CD4-positive, alpha-beta T cell (primary cell): ENCODE results near the gene FBXL3. TPM values are rescaled to one million over a fixed set of nuclear protein-coding genes. Genes with fewer than 3 reads are reported as not detected.

ENCODE experiments used
- ATAC-seq: fragments of 200-7000 bp; cut with Tn5 transposase; one replicate; pipeline ENCODE4 v1.10.0; 2022; ENCODE audit warnings: mild to moderate bottlenecking; ENCODE audit not compliant: poor library complexity
- CTCF ChIA-PET: fragments of 350-600 bp; sonication (Branson Sonifier 250); formaldehyde crosslinking; loops from one replicate; lab custom pipeline; 2021; ENCODE audit warnings: antibody characterized with exemption, inconsistent platforms; lab: Charles Lee
- POLR2A ChIA-PET: fragments of 350-600 bp; sonication (Branson Sonifier 250); formaldehyde crosslinking; loops from one replicate; lab custom pipeline; 2021; ENCODE audit warnings: antibody characterized with exemption, inconsistent platforms; lab: Charles Lee
- DNase-seq, 14 experiments: peaks; one replicate each; pipeline ENCODE4 v3.0.0-alpha.2; 2013 to 2020; ENCODE audit warnings: mixed read lengths in 2 of 14
- H3K27ac ChIP-seq, 2 donors: one replicate each; pipeline versions ENCODE4 v1.5.1 to v1.7.0; 2013; ENCODE audit warnings: low read length in 2 of 2, low read depth in 1 of 2, mild to moderate bottlenecking in 1 of 2
- H3K27me3 ChIP-seq, 2 experiments: 1 replicate in 1 of 2; 2 replicates in 1 of 2; pipeline versions ENCODE4 v1.6.1 to v1.7.0; 2013; ENCODE audit warnings: low read length in 2 of 2, control low read depth in 1 of 2, mild to moderate bottlenecking in 1 of 2, moderate library complexity in 1 of 2; ENCODE audit not compliant: insufficient read depth in 2 of 2, control insufficient read depth in 1 of 2
- H3K36me3 ChIP-seq: one replicate; pipeline ENCODE4 v1.6.1; 2013; ENCODE audit warnings: low read length, control low read depth; ENCODE audit not compliant: insufficient read depth
- H3K4me1 ChIP-seq: one replicate; pipeline ENCODE4 v1.6.1; 2013; ENCODE audit warnings: low read length, control low read depth; ENCODE audit not compliant: insufficient read depth
- H3K4me3 ChIP-seq: one replicate; pipeline ENCODE4 v1.5.1; 2013; ENCODE audit warnings: mild to moderate bottlenecking, low read length, moderate library complexity
- H3K9me3 ChIP-seq, 2 experiments: 1 replicate in 1 of 2; 2 replicates in 1 of 2; pipeline versions ENCODE4 v1.6.1 to v1.7.0; 2013; ENCODE audit warnings: low read length in 2 of 2, mild to moderate bottlenecking in 2 of 2, control low read depth in 1 of 2, moderate library complexity in 1 of 2; ENCODE audit not compliant: control insufficient read depth in 1 of 2, insufficient read depth in 1 of 2
- H3K27ac Mint-ChIP-seq: one replicate; pipeline ENCODE4 v1.8.0; 2020; ENCODE audit warnings: mixed read lengths
- H3K27me3 Mint-ChIP-seq: one replicate; pipeline ENCODE4 v1.8.0; 2021; ENCODE audit warnings: mixed read lengths
- H3K36me3 Mint-ChIP-seq: one replicate; pipeline ENCODE4 v1.8.0; 2021; ENCODE audit warnings: low read depth, mixed read lengths
- H3K4me1 Mint-ChIP-seq: one replicate; pipeline ENCODE4 v1.8.0; 2021; ENCODE audit warnings: low read depth, mixed read lengths
- H3K4me3 Mint-ChIP-seq: one replicate; pipeline ENCODE4 v1.8.0; 2020; ENCODE audit warnings: mild to moderate bottlenecking, mixed read lengths
- H3K9me3 Mint-ChIP-seq: one replicate; pipeline ENCODE4 v1.8.0; 2020; ENCODE audit warnings: mixed read lengths
- CTCF ChIP-seq: fragments of 200-600 bp; IDR thresholded peaks from one replicate; pipeline ENCODE4 v1.8.0; 2022; ENCODE audit warnings: antibody characterized with exemption, mild to moderate bottlenecking
- intact Hi-C, 2 experiments: fragments of 100-400 bp; cut with DNase I in 1 of 2; cut with micrococcal nuclease in 1 of 2; formaldehyde crosslinking; loops; one replicate each; pipeline versions ENCODE4 v1.15.1 to v1.9.0; 2023 to 2025; cut with DNase I, micrococcal nuclease
- total RNA-seq, 174 experiments: library from RNA in 2 of 174; stranded (reverse) in 2 of 174; gene quantifications; one replicate each; pipeline ENCODE4 v1.2.3 and lab custom pipeline; 2021 to 2026

The FBXL3 gene
- total RNA-seq, 2 experiments from 2014 or later, result 88.7 to 90.4 TPM

GRCh38 chr13:77026255-77026860 lies 601 bp downstream of the FBXL3 start:
- no peaks in the 10 kb centered on the region for H3K27me3 Mint-ChIP-seq
- peaks cover 67% of the 10 kb centered on the region for H3K4me1 Mint-ChIP-seq
- Histone ChIP-seq H3K36me3 (peaks cover 20% of the 10 kb centered on the region), H3K4me1 (peaks cover 32% of the 10 kb centered on the region), H3K4me3 (peak overlapping the region; percentile 90), H3K9me3 (no peaks in the 10 kb centered on the region), H3K27me3 (no peaks in the 10 kb centered on the region), H3K27ac (peak overlapping the region; percentile 43 to 98)
- peak overlapping the region; percentile 100 for H3K4me3 Mint-ChIP-seq
- TF ChIP-seq CTCF, result no peak
- no peaks in the 10 kb centered on the region for H3K9me3 Mint-ChIP-seq
- peaks cover 54% of the 10 kb centered on the region for H3K36me3 Mint-ChIP-seq
- ChIA-PET POLR2A (interaction anchor here (0.5 to 5.3 kb wide), 37 partner anchors 9 to 1699 kb away, joined by 3 to 211 read pairs (median 5); partner anchors contain the start of genes CLN5, COMMD6, KCTD12 and MYCBP2), CTCF (interaction anchor here (0.8 to 3.1 kb wide), 7 partner anchors 10 to 140 kb away, joined by 3 to 14 read pairs (median 5); partner anchors contain the start of gene CLN5)
- intact Hi-C loops, result loop anchor here (2.0 to 10.0 kb wide), 6 partner anchors 34 to 1482 kb away; partner anchors contain the start of genes MYCBP2 (in 2 of the 2), SLAIN1 (in 2 of the 2), CLN5 (in 1 of the 2) and UCHL3 (in 1 of the 2)
- DNase-seq (peak; percentile 61 to 91 (median 78)), ATAC-seq (peak; percentile 69)
- H3K27ac Mint-ChIP-seq, result peak overlapping the region; percentile 93

DNA sequence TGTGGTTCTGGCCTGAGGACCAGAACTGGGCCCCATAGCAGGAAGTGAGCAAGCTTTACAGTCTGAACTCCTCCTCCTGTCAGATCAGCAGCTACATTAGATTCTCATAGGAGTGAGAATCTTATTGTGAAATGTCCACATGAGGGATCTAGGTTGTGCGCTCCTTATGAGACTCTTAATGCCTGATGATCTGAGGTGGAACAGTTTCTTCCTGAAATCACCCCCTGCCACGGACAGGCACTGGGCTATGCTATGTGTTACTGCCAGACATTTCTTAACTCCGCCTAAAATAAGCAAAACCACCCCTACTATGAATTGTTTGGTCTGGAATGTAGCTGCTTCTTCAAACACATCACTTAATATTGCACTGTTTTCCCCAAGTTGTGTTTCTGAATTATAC lies 4.6 kb downstream of the FBXL3 start:
- DNase-seq (no peak), ATAC-seq (no peak)
- H3K36me3 ChIP-seq, result peaks cover 51% of the 10 kb centered on the region
- ChIA-PET POLR2A (interaction anchor here (0.8 to 1.4 kb wide), 4 partner anchors 8 to 30 kb away, joined by 3 to 10 read pairs (median 4); partner anchors contain the start of gene CLN5), CTCF (no interaction called here)
- intact Hi-C loops, result loop anchor here (2.0 to 10.0 kb wide), 3 partner anchors 24 to 1478 kb away; partner anchors contain the start of genes MYCBP2 (in 1 of the 2) and UCHL3 (in 1 of the 2)
- peak overlapping the region; percentile 75 for H3K4me3 Mint-ChIP-seq
- no peaks in the 10 kb centered on the region for H3K9me3 Mint-ChIP-seq
- H3K4me1 Mint-ChIP-seq, result peaks cover 81% of the 10 kb centered on the region
- peak overlapping the region; percentile 93 for H3K27ac Mint-ChIP-seq
- H3K27me3 ChIP-seq, result no peaks in the 10 kb centered on the region
- no peaks in the 10 kb centered on the region for H3K27me3 Mint-ChIP-seq
- no peak overlapping the region for H3K4me3 ChIP-seq
- H3K9me3 ChIP-seq, result no peaks in the 10 kb centered on the region
- peaks cover 40% of the 10 kb centered on the region for H3K4me1 ChIP-seq
- TF ChIP-seq CTCF, result no peak
- peaks cover 88% of the 10 kb centered on the region for H3K36me3 Mint-ChIP-seq
- H3K27ac ChIP-seq, result no peak overlapping the region

DNA sequence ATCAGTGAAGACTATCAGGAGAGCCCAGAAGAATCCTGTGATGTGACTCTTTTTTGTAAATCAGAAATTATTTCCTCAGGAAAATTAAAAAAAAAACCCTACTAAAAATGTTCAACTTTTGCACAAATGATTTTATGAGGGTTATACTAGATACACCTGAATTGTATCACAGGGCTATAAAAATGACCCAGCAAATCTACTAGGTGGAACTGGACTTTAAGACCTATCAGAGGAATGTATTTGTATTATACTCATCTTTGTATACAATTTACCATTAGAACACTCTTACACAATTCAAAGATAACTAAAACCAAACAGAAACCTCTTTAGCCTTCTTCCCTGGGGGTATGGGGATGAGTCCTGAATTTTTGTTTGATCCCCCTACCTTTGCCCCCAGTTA lies 7.2 kb downstream of the FBXL3 start:
- no peaks in the 10 kb centered on the region for H3K9me3 Mint-ChIP-seq
- peaks cover 84% of the 10 kb centered on the region for H3K4me1 Mint-ChIP-seq
- intact Hi-C loops, result loop anchor here (10.0 kb wide), 2 partner anchors 305 to 1475 kb away; partner anchors contain the start of genes MYCBP2 (in 1 of the 2) and UCHL3 (in 1 of the 2)
- H3K27ac ChIP-seq, result no peak overlapping the region
- H3K4me1 ChIP-seq, result peaks cover 31% of the 10 kb centered on the region
- H3K9me3 ChIP-seq, result no peaks in the 10 kb centered on the region
- H3K27ac Mint-ChIP-seq, result peak overlapping the region; percentile 63
- no peaks in the 10 kb centered on the region for H3K27me3 ChIP-seq
- H3K36me3 Mint-ChIP-seq, result peaks cover 89% of the 10 kb centered on the region
- ChIA-PET CTCF (no interaction called here), POLR2A (no interaction called here)
- DNase-seq (no peak), ATAC-seq (no peak)
- no peak for TF ChIP-seq CTCF
- H3K4me3 Mint-ChIP-seq, result no peak overlapping the region
- H3K36me3 ChIP-seq, result peaks cover 72% of the 10 kb centered on the region
- no peaks in the 10 kb centered on the region for H3K27me3 Mint-ChIP-seq
- H3K4me3 ChIP-seq, result no peak overlapping the region
